Measurements from ENCODE around the gene TMEM255B.

The TMEM255B gene

GRCh38 chr13:113802090-113802531 lies 43.1 kb downstream of the TMEM255B start:
- DNase-seq (ENCODE audit: low read depth, low spot score), result no peak

GRCh38 chr13:113802761-113803160 lies 43.7 kb downstream of the TMEM255B start:
- DNase-seq (ENCODE audit: low read depth, low spot score), result no peak

DNA sequence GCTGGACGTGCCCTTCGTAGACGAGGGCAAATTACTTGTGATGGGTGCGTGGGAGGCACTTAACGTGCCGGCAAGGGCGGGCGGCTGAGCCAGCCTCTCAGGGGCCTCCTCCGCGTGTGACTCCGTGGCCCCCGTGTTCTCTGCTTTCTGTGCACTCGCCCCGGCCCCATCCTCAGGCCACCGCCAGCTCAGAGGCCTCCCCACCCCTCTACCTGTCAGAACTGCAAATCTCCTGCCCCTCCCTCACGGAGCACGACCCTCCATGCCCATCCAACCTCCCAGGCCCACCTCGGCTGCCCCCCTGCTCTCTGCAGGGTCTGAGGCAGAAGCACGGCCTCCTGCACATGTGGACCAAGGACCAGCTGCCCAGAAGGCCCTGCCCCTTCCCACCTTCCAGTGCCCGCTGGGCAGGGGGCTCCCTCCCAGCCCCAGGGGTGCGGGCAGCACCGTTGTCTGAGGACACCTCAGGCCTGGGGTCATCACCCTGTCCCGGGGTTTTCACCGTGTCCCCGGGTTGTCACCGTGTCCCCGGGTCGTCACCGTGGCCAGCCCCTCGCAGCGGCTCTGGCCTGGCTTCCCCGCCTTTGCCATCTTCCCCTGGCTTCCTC lies 44.5 kb downstream of the TMEM255B start:
- DNase-seq (ENCODE audit: low read depth, low spot score), result no peak

DNA sequence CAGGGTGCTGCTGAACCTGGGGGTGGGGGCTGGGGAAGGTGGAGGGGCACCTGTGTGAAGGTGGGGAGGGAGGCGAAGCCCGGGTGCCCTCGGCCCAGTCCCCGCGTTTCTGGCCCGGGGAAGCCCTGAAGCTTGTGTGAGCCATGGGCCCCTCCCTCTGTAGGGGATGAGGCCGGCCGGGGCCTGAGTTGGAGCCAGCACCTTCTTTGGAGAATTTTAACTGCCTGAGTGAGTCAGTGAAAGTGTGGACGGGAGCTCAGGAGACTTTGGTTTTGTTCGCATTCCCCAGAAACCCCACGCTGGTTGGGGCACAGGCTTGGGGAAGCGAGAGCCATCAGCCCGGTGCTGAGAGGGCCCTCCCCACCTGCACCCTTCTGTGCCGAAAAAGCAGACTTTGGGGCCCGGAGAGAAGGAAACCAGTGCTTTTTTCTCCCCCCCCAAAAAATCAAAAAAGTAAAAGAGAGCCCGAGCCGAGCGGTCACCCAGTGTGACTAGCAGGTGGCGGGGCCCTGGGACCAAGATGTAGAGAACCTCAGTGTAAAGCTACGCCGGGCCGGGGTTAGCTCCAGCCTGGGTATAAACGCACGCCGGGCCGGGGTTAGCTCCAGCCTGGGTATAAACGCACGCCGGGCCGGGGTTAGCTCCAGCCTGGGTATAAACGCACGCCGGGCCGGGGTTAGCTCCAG lies 45.1 kb downstream of the TMEM255B start:
- DNase-seq (ENCODE audit: low read depth, low spot score), result no peak

DNA sequence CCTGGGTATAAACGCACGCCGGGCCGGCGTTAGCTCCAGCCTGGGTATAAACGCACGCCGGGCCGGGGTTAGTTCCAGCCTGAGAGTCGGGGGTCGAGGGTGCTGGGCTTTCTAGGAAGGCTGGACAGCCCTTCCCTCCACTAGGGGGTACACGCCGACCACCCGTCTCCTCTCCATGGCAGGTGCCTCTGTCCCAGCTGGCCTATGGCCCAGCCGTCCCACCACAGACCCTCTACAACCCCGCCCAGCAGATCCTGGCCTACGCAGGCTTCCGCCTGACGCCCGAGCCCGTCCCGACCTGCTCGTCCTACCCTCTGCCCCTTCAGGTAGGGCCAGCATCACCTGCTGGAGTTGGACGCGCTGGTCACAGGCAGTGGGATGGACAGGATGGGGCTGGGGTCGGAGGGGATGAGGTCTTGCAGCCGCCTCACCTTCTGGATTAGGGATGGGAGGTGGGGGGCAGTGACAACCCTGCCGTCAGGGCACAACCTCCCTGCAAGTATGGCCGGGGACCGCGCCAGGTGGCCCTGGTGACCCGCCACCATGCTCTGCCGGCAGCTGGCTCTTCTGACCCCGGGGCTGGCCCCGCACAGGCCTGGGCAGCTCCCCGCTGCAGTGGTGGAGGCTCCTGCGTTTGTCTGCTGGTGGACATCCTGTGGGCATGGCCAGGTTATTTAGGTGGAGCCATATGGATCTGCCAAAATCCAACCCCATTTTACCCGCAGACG lies 45.8 kb downstream of the TMEM255B start:
- DNase-seq (ENCODE audit: low read depth, low spot score), result no peak

GRCh38 chr13:113805431-113806103 lies 46.5 kb downstream of the TMEM255B start:
- no peak for DNase-seq (ENCODE audit: low read depth, low spot score)

DNA sequence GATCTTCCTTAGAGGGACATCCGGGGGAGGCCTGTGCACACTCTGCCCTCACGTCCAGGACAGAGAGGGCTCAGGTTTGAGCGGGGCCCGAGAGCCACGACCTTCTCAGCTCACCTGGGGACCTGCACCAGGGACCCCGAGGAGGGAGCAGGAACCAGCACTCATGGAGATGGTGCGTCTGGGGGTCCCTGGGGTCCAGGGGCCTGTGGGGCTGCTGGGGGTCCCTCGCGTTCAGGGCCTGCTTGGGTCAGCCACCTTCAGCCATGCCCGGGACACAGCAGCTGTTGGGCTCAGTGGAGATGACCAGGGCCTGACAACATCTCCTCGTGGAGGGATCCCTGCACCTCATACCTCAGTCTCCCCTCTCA lies 47.1 kb downstream of the TMEM255B start:
- DNase-seq (ENCODE audit: low read depth, low spot score), result no peak

DNA sequence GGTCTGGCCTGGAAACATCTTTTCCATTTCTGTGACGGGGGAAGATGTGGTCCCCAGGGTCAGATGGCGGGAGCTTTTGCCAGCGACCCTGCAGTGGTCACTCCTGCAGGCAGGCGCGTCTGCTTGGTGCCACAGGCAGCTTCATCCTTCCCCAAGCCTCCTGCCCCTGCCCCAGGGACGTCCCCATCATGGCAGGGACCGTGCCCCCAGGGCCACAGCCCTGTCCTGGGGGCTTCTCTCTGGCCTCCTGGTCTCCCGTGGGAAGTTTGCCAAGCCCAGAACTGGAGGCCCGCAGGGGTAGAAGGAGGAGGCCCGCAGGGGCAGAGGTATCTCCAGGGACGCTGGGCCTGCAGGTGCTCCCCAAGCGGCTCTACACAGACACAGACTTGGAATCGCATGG lies 47.5 kb downstream of the TMEM255B start:
- DNase-seq (ENCODE audit: low read depth, low spot score), result no peak

DNA sequence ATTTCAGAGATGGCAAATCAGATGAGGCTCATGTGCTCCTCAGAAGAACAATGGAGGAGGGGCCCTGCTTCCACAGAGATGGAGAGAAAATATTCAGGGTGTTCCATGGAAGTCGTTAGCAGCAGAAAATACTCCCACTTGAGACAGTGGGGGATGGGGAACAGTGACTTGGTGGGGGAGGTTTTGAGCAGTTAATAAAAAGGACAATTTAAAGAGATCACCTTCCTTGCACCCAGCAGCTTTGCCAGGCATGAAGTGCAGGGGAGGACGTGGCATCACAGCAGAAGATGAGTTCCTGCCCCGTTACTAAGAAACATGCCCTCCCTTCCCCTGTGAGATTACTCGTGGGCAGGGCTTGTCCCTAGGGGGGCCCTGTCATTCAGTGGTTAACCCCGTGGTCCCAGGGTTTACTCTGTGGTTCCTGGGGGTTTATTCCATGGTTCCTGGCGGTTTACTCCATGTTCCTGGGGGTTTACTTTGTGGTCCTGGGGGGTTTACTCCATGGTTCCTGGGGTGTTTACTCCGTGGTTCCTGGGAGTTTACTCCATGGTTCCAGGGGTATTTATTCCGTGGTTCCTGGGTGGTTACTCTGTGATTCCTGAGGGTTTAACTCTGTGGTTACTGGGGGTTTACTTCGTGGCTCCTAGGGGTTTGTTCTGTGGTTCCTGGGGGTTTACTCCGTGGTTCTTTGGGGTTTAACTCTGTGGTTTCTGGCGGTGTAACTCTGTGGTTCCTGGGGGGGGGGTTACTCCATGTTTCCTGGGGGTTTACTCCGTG lies 49.2 kb downstream of the TMEM255B start:
- no peak for DNase-seq (ENCODE audit: low read depth, low spot score)

DNA sequence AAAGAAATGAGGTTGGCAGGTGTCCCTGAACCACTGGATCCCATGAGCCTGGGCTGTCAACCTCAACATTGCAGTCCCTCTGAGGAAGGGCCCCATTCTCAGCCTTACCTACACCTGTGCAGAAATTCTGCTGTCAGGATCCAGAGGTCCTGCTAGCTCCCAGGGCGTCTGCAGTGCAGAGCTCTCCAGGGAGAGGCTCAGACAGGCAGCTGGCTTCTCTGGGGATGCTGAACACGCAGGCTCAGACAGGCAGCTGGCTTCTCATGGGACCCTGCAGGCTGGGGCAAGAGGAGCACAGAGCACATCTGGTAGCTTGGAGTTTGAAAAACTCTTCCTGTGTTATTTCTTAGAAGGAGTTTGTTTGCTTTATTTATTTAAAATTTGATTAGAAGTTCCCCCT lies 50.9 kb downstream of the TMEM255B start:
- DNase-seq (ENCODE audit: low read depth, low spot score), result no peak

DNA sequence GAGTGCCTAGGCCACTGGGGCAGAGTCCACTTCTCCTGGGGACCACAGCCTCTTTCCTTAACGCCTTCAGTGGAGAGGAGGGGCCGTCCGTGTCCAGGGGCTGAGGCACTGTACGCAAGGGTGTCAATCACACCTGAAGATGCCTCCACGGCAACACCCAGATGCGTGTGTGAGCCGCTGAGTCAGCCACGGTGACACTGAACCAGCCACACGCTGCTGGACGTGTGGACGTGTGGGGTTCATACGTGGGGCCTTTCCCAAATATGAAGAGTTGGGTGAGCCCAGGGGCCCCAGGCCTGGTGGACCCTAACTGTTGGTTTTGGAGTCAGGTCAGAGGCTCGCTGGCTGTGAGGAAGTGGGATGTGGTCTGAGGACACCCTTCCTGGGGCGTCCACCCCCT lies 51.6 kb downstream of the TMEM255B start:
- DNase-seq (ENCODE audit: low read depth, low spot score), result no peak

- DNase-seq (ENCODE audit: low read depth, low spot score), result no peak
Measured at GRCh38 chr13:113811081-113811928, 52.3 kb downstream of the TMEM255B start.

DNA sequence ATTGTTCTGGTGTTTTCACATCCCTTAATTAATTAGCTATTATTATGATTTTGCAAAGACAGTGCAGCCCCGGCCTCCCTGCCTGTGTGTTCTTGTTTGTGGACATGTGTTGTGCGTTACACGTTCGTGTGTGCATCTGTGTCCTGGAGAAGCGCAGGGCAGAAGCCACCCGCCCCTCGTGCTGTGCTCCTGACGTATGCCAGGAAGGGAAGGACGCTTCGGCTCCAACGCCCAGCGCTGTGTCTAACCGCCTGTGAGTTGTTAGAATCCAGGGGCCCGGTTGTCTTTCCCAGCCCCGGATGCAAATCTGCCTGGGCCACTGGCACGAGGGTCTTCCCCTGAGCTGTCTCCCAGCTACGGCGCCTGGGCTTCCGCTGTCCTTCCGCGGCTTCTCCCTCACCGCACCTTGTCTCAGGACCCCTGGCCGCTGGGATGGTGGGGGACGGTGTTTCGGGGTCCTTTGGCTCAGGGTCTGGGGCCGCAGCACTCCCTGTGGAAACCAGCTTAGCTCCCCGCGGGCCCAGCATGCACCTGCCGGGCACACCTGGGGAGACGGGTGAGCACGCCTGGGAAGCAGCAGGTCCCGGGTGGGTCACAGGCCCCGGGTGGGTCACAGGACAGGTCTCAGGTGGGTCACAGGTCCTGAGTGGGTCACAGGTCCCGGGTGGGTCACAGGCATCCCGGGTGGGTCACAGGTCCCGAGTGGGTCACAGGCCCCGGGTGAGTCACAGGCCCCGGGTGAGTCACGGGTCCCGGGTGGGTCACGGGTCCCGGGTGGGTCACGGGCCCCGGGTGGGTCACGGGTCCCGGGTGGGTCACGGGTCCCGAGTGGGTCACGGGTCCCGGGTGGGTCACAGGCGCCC lies 53.4 kb downstream of the TMEM255B start:
- DNase-seq (ENCODE audit: low read depth, low spot score), result no peak

DNA sequence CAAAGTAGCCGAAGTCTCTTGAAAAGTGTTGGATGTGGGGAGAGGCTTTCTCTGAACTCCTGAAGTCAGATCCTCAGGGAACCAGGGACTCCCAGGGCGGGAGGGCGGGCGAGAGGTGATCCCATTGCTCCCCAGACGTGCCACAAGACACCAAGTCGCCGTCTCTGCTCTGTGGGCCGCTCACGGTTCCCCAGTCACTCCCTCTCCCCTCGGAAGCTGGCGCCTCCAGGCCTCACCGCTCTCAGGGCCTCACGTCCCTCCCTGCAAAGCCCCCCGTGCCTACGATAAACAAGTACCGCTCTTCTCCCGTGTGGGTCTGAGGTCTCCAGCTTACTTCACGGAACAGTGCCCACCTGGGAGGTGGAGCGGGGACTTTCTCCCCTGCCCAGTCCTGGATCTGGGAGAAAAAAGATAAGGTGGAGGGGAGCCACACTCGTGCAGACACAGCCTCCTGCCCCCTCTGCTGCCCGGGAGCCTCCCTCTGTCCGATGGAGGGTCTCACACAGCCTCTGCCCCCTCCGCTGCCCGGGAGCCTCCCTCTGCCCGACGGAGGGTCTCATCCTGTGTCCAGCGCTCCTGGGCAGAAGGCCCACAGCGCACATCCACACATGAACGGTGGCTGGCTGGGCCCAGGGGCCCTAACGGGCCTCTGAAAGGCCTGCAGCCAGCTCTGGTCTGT lies 54.2 kb downstream of the TMEM255B start:
- DNase-seq (ENCODE audit: low read depth, low spot score), result no peak

DNA sequence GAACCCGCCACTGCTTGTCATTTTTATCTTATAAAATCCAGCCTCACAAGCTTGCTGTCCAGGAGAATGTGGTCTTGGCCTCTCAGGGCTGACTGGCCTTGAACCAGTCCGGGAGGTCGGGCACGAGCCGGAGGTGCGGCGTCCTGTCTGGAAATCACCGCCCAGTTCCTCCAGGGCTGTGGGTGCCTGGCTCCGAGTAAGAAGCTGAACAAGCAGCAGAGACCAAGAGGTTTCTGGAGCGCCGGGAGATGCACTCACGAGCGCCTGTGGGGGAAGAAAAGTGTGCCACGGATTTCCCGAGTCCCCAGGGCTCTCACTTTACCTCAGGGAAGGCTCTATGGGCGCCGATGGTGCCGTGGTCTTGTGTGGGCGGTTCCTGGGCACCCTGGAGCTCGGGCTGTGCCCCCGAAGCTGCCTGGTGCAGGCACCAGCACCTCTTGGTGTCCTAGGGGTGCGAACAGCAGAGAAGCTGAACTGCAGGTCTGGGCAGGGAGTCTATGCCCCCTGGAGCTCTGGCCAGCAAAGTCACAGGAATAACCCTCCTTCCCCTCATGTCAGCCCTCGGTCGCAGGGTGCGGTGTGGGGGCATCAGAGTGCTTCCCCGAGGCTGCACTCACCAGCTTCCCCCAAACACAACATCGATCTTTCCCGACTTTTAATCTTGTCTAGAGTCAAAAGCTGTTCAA lies 54.9 kb downstream of the TMEM255B start:
- DNase-seq (ENCODE audit: low read depth, low spot score), result no peak

DNA sequence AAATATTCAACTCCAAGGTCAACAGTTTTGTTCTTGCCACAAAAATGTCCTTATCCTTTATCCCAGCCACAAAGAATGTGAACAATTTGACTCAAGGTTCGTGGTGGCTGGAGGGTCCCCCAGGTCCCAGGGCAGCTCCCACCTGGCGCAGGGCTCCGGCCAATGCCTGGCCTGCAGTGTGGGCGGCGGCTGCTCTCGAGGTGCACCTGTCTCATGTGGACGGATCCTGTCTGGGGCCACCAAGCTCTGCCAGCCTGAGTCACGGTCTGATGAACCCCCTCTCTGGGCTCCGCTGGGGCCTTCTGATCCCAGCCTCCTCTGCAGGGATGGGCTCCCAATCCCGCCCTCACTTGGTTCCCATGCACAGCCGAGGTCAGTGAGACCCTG lies 55.4 kb downstream of the TMEM255B start:
- DNase-seq (ENCODE audit: low read depth, low spot score), result no peak

DNA sequence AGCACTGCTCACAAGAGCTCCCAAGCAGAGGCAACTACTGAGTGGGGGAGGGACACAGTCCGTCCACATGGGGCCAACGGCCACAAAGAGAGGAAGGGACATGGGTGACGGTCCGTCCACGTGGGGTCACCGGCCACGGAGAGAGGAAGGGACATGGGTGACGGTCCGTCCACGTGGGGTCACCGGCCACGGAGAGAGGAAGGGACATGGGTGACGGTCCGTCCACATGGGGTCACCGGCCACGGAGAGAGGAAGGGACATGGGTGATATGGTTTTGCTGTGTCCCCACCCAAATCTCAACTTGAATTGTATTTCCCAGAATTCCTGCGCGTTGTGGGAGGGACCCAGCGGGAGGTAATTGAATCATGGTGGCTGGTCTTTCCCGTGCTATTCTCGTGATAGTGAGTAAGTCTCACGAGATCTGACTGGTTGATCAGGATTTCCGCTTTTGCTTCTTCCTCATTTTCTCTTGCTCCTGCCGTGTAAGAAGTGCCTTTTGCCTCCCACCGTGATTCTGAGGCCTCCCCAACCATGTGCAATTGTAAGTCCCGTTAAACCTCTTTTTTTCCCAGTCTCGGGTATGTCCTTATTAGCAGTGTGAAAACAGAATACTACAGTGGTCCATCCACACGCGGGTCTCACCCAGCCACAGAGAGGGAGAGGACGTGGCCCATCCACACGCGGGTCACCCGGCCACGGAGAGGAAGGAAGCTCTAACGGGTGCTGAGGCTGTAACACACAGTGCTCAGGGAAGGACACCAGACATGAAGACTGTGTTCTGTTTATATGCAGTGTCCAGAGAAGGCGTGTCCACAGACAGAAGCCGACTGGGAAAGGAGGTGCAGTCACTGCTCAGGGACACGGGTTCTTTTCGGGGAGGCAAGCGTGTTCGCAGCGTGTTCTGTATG lies 56.4 kb downstream of the TMEM255B start:
- DNase-seq (ENCODE audit: low read depth, low spot score), result no peak

Data from activated CD4-positive, CD25-positive, alpha-beta regulatory T cell treated with anti-CD3 and anti-CD28 coated beads, Interleukin-2, amount 50 U/mL, for 16 hours (primary cell).